ENCODE data around the gene PDLIM1. TPM values are rescaled to one million over a fixed set of nuclear protein-coding genes. Genes with fewer than 3 reads are reported as not detected.

PDLIM1 gene
- total and polyA plus RNA-seq, 2 of the 13 experiments (the other 11 are each of a cell fraction or from before 2014, with no cell fraction given) = 119 to 123 TPM

- TF ChIP-seq EP300 (IDR thresholded peaks at IDR 0.05; ENCODE audit: low read depth in 2 of 2, low read length in 2 of 2) = peak in 1 of 2 experiments; percentile 61; a peak in 1 of 4 replicates
- no peak for TF ChIP-seq EP300 (CRISPR knock-in tag; IDR thresholded peaks at IDR 0.05; ENCODE audit: borderline replicate concordance)
- TF ChIP-seq ATF3 (CRISPR knock-in tag; IDR thresholded peaks at IDR 0.05) = 0 out of 2 replicates have a peak, but pooled peaks have one; percentile 51
- TF ChIP-seq TEAD2 (CRISPR knock-in tag; IDR thresholded peaks at IDR 0.05) = no peak
- TF ChIP-seq ZNF367 (CRISPR knock-in tag; IDR thresholded peaks at IDR 0.05; ENCODE audit: borderline replicate concordance) = no peak
- TF ChIP-seq ATRX (CRISPR knock-in tag; IDR thresholded peaks at IDR 0.05; ENCODE audit: borderline replicate concordance) = no peak
- TF ChIP-seq PCBP1 (IDR thresholded peaks at IDR 0.05; ENCODE audit: borderline replicate concordance, low read depth, low read length) = no peak
- TF ChIP-seq SRF (IDR thresholded peaks at IDR 0.05; ENCODE audit: low read depth, low read length) = no peak
- no peak for TF ChIP-seq ZNF557 (CRISPR knock-in tag; IDR thresholded peaks at IDR 0.05)
- no peak for TF ChIP-seq ZNF883 (CRISPR knock-in tag; IDR thresholded peaks at IDR 0.05; ENCODE audit: not compliant biosample characterization)
- TF ChIP-seq BCLAF1 (IDR thresholded peaks at IDR 0.05) = no peak
- peak; percentile 58 for TF ChIP-seq ARID5B (CRISPR knock-in tag; IDR thresholded peaks at IDR 0.05)
- TF ChIP-seq NFKB2 (CRISPR knock-in tag; IDR thresholded peaks at IDR 0.05; ENCODE audit: borderline replicate concordance) = no peak
- no peak for TF ChIP-seq MYC (CRISPR knock-in tag; IDR thresholded peaks at IDR 0.05; ENCODE audit: borderline replicate concordance)
- TF ChIP-seq LCORL (IDR thresholded peaks at IDR 0.05) = no peak
- peak; percentile 35; the same call in 1 of the 2 replicates for TF ChIP-seq LCORL (CRISPR knock-in tag; IDR thresholded peaks at IDR 0.05)
- no peak for TF ChIP-seq HNRNPLL (IDR thresholded peaks at IDR 0.05; ENCODE audit: low read depth, low read length, poor library complexity, severe bottlenecking)
- no peak for TF ChIP-seq TBL1XR1 (IDR thresholded peaks at IDR 0.05; ENCODE audit: borderline replicate concordance, low read length, partially characterized antibody)
- no peak for TF ChIP-seq ZNF101 (CRISPR knock-in tag; IDR thresholded peaks at IDR 0.05; ENCODE audit: borderline replicate concordance, low read depth)
- TF ChIP-seq AGO1 (IDR thresholded peaks at IDR 0.05; ENCODE audit: low read depth, low read length, poor library complexity, severe bottlenecking) = no peak
- TF ChIP-seq ZSCAN31 (CRISPR knock-in tag; IDR thresholded peaks at IDR 0.05; ENCODE audit: low read depth) = no peak
- no peak for TF ChIP-seq ZBTB3 (CRISPR knock-in tag; IDR thresholded peaks at IDR 0.05; ENCODE audit: borderline replicate concordance, low read depth)
- 0 out of 2 replicates have a peak, but pooled peaks have one; percentile 21 for TF ChIP-seq RARA (CRISPR knock-in tag; IDR thresholded peaks at IDR 0.05)
These were observed 10.2 kb downstream of the PDLIM1 start (continued) for GRCh38 chr10:95280637-95281036.
